Neural cell (in vitro differentiated cells): Measurements from ENCODE around the gene LSM14B.

Source experiments
- EP300 ChIP-seq: fragments of 450-650 bp; conservative IDR thresholded peaks from 2 replicates; pipeline ENCODE4 v1.6.1; 2014; ENCODE audit warnings: antibody characterized with exemption, mild to moderate bottlenecking, moderate library complexity; ENCODE audit not compliant: poor library complexity, severe bottlenecking
- EZH2 ChIP-seq: fragments of 200-600, 300-800 bp; shearing (Covaris generic), sonication (generic); IDR thresholded peaks from 2 replicates; pipeline ENCODE4 v1.6.1; 2014; ENCODE audit warnings: antibody characterized with exemption, low read length, borderline replicate concordance, mild to moderate bottlenecking; ENCODE audit not compliant: insufficient read depth, poor library complexity, severe bottlenecking
- MXI1 ChIP-seq: fragments of 450-650 bp; conservative IDR thresholded peaks from 2 replicates; pipeline ENCODE4 v1.6.1; 2014; ENCODE audit warnings: antibody characterized with exemption, mild to moderate bottlenecking; ENCODE audit not compliant: poor library complexity, severe bottlenecking
- TF ChIP-seq, protein P1 (sequence below): fragments of 450-650 bp; IDR thresholded peaks from 2 replicates; pipeline ENCODE4 v1.5.1; 2014; ENCODE audit warnings: antibody characterized with exemption, mild to moderate bottlenecking, moderate library complexity; ENCODE audit not compliant: poor library complexity, severe bottlenecking
- TF ChIP-seq, protein P2 (sequence below): IDR thresholded peaks from 2 replicates; pipeline ENCODE4 v1.6.1; 2012; ENCODE audit warnings: borderline replicate concordance

DNA sequence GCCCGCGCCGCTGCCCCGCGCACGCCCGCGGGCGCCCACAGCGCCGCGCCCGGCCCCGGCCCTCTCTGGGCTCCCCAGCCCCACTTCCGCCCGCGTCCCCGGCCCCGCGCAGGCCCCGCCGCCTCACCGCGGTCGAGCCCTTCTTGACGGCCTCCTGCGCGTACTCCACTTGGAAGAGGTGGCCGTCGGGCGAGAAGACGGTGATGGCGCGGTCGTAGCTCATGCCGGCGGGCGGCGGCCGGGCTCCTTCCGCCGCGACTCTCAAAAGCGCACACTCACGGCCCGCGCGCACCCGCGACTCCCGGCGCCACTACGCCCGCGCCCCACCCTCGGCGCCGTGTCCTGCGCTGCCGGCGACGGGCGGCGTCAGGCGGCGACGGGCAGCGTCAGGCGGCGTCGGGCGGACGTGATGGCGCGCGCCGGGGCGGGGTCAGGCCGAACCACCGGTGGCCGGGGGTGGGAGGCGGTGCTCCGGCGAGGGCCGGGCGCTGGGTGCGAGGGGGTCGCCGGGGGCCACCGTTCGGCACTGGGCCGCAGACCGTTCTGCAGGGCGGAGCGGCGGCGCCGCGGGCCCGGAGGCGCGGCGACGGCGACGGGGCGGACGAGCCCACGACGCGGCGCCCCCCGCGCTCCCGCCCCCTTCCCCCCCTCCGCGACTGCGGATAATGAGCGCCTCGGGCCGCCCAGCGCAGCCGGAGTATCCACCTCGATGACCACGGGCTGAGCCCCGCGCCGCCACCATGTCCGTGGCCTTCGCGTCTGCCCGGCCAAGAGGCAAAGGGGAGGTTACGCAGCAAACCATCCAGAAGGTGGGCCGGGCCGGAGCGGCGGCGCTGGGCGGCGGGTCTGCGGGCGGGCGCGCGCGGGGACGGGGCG, 21.0 kb downstream of the LSM14B start, which contains the start of the genes PSMA7 and SS18L1:
- TF ChIP-seq, protein P1, sequence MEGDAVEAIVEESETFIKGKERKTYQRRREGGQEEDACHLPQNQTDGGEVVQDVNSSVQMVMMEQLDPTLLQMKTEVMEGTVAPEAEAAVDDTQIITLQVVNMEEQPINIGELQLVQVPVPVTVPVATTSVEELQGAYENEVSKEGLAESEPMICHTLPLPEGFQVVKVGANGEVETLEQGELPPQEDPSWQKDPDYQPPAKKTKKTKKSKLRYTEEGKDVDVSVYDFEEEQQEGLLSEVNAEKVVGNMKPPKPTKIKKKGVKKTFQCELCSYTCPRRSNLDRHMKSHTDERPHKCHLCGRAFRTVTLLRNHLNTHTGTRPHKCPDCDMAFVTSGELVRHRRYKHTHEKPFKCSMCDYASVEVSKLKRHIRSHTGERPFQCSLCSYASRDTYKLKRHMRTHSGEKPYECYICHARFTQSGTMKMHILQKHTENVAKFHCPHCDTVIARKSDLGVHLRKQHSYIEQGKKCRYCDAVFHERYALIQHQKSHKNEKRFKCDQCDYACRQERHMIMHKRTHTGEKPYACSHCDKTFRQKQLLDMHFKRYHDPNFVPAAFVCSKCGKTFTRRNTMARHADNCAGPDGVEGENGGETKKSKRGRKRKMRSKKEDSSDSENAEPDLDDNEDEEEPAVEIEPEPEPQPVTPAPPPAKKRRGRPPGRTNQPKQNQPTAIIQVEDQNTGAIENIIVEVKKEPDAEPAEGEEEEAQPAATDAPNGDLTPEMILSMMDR = no peak
- TF ChIP-seq MXI1 = peak; percentile 79
- TF ChIP-seq EZH2 = no peak
- TF ChIP-seq EP300 = peak; percentile 51
- TF ChIP-seq, protein P2, sequence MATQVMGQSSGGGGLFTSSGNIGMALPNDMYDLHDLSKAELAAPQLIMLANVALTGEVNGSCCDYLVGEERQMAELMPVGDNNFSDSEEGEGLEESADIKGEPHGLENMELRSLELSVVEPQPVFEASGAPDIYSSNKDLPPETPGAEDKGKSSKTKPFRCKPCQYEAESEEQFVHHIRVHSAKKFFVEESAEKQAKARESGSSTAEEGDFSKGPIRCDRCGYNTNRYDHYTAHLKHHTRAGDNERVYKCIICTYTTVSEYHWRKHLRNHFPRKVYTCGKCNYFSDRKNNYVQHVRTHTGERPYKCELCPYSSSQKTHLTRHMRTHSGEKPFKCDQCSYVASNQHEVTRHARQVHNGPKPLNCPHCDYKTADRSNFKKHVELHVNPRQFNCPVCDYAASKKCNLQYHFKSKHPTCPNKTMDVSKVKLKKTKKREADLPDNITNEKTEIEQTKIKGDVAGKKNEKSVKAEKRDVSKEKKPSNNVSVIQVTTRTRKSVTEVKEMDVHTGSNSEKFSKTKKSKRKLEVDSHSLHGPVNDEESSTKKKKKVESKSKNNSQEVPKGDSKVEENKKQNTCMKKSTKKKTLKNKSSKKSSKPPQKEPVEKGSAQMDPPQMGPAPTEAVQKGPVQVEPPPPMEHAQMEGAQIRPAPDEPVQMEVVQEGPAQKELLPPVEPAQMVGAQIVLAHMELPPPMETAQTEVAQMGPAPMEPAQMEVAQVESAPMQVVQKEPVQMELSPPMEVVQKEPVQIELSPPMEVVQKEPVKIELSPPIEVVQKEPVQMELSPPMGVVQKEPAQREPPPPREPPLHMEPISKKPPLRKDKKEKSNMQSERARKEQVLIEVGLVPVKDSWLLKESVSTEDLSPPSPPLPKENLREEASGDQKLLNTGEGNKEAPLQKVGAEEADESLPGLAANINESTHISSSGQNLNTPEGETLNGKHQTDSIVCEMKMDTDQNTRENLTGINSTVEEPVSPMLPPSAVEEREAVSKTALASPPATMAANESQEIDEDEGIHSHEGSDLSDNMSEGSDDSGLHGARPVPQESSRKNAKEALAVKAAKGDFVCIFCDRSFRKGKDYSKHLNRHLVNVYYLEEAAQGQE = no peak
